WI38 (cell line): ENCODE measurements around the gene KHDRBS2.

Experiments used
- H3K4me3 ChIP-seq: 2 replicates; pipeline ENCODE4 v1.5.1; 2011; ENCODE audit warnings: low read depth, mild to moderate bottlenecking, control low read depth, low read length
- CTCF ChIP-seq: IDR thresholded peaks from 2 replicates; pipeline ENCODE4 v1.5.1; 2012; ENCODE audit warnings: low read depth, mild to moderate bottlenecking, control low read depth, low read length

KHDRBS2 gene

GRCh38 chr6:61894536-61894935 is 391.5 kb downstream of the KHDRBS2 start:
- H3K4me3 ChIP-seq: no peak overlapping the region
- no peak for TF ChIP-seq CTCF

GRCh38 chr6:61887423-61887822 is 398.6 kb downstream of the KHDRBS2 start:
- H3K4me3 ChIP-seq: no peak overlapping the region
- no peak for TF ChIP-seq CTCF

GRCh38 chr6:61886608-61887259 is 399.3 kb downstream of the KHDRBS2 start:
- no peak for TF ChIP-seq CTCF
- H3K4me3 ChIP-seq: no peak overlapping the region

GRCh38 chr6:61869632-61870400 is 416.2 kb downstream of the KHDRBS2 start:
- TF ChIP-seq CTCF: no peak
- no peak overlapping the region for H3K4me3 ChIP-seq

- no peak overlapping the region for H3K4me3 ChIP-seq
- TF ChIP-seq CTCF: no peak
Measured at GRCh38 chr6:61868507-61869080, 417.4 kb downstream of the KHDRBS2 start.

GRCh38 chr6:61867635-61868034 is 418.4 kb downstream of the KHDRBS2 start:
- no peak overlapping the region for H3K4me3 ChIP-seq
- TF ChIP-seq CTCF: no peak

GRCh38 chr6:61857541-61857940 is 428.5 kb downstream of the KHDRBS2 start:
- H3K4me3 ChIP-seq: no peak overlapping the region
- no peak for TF ChIP-seq CTCF
